IMR-90 (cell line): ENCODE measurements around the gene TREH. TPM values are rescaled to one million over a fixed set of nuclear protein-coding genes. Genes with fewer than 3 reads are reported as not detected.
A peak's percentile ranks its signal among the peaks of the same experiment; 100 is the strongest.
"Not testable (repeated sequence)": the region's sequence is repeated elsewhere in the genome, so short reads cannot be mapped to it uniquely, and the experiment has no call there.

Source experiments
- ATAC-seq: fragments of 200-7000 bp; cut with Tn5 transposase; 2 replicates; pipeline ENCODE4 v1.9.1; 2020; ENCODE audit warnings: low read depth, mild to moderate bottlenecking, moderate library complexity
- BruUV-seq: library from RNA; stranded (reverse); fragments of 400-500 nt; replicated peaks from 2 replicates; lab custom pipeline; 2021; lab: Mats Ljungman, UMichigan
- CTCF ChIA-PET: fragments of 300-600 bp; formaldehyde crosslinking; extraction: SDS; loops from one replicate; lab custom pipeline; 2021; ENCODE audit warnings: antibody characterized with exemption; lab: Yijun Ruan, JAX
- POLR2A ChIA-PET: fragments of 300-600 bp; sonication (Branson Sonifier 250); formaldehyde crosslinking; loops from one replicate; lab custom pipeline; 2022; ENCODE audit warnings: antibody characterized with exemption; ENCODE audit not compliant: unreplicated experiment; lab: Charles Lee
- DNase-seq: peaks from one replicate; pipeline ENCODE4 v3.0.0; 2013
- H2AFZ ChIP-seq: replicated peaks from 2 replicates; pipeline ENCODE3; 2013; ENCODE audit warnings: low read length, mild to moderate bottlenecking; ENCODE audit not compliant: poor library complexity
- H2AK5ac ChIP-seq: 2 replicates; pipeline ENCODE4 v1.6.1; 2013; ENCODE audit warnings: low read depth, low read length, inconsistent platforms
- H2AK9ac ChIP-seq: replicated peaks from 2 replicates; pipeline ENCODE3; 2013; ENCODE audit warnings: mild to moderate bottlenecking, low read depth, low read length, moderate library complexity; ENCODE audit not compliant: poor library complexity
- H2BK120ac ChIP-seq: 2 replicates; pipeline ENCODE4 v1.6.1; 2013; ENCODE audit warnings: low read depth, low read length, inconsistent platforms
- H2BK15ac ChIP-seq: 3 replicates; pipeline ENCODE4 v1.6.1; 2013; ENCODE audit warnings: low read depth, low read length, inconsistent platforms
- H2BK20ac ChIP-seq: 2 replicates; pipeline ENCODE4 v1.6.1; 2013; ENCODE audit warnings: low read depth, mild to moderate bottlenecking, inconsistent platforms, low read length, moderate library complexity
- H2BK5ac ChIP-seq: 2 replicates; pipeline ENCODE4 v1.6.1; 2013; ENCODE audit warnings: mild to moderate bottlenecking, low read depth, low read length, inconsistent platforms; ENCODE audit not compliant: poor library complexity, severe bottlenecking
- H3K14ac ChIP-seq: replicated peaks from 2 replicates; pipeline ENCODE4 v1.6.1; 2013; ENCODE audit warnings: low read depth, low read length, inconsistent platforms
- H3K18ac ChIP-seq: 2 replicates; pipeline ENCODE4 v1.6.1; 2013; ENCODE audit warnings: low read depth, low read length, control low read depth
- H3K23ac ChIP-seq: 2 replicates; pipeline ENCODE4 v1.6.1; 2013; ENCODE audit warnings: low read depth, low read length, inconsistent platforms
- H3K27ac ChIP-seq: 2 replicates; pipeline ENCODE4 v1.5.1; 2013; ENCODE audit warnings: mild to moderate bottlenecking, control low read depth, low read length; ENCODE audit not compliant: insufficient read depth
- H3K27me3 ChIP-seq: 2 replicates; pipeline ENCODE4 v1.6.1; 2013; ENCODE audit warnings: low read length; ENCODE audit not compliant: control insufficient read depth, insufficient read depth
- H3K36me3 ChIP-seq: 2 replicates; pipeline ENCODE4 v1.6.1; 2013; ENCODE audit warnings: low read length, mixed read lengths; ENCODE audit not compliant: control insufficient read depth, insufficient read depth
- H3K4ac ChIP-seq: 2 replicates; pipeline ENCODE4 v1.6.1; 2013; ENCODE audit warnings: low read depth, low read length, inconsistent platforms
- H3K4me1 ChIP-seq: 2 replicates; pipeline ENCODE4 v1.6.1; 2013; ENCODE audit warnings: low read length, mixed read lengths; ENCODE audit not compliant: control insufficient read depth, insufficient read depth
- H3K4me2 ChIP-seq: 2 replicates; pipeline ENCODE4 v1.6.1; 2013; ENCODE audit warnings: low read depth, mild to moderate bottlenecking, control low read depth, low read length, moderate library complexity
- H3K4me3 ChIP-seq: 2 replicates; pipeline ENCODE4 v1.5.1; 2013; ENCODE audit warnings: low read depth, mild to moderate bottlenecking, control low read depth, low read length, moderate library complexity; ENCODE audit not compliant: insufficient read depth
- H3K56ac ChIP-seq: 2 replicates; pipeline ENCODE4 v1.6.1; 2013; ENCODE audit warnings: low read length, inconsistent platforms; ENCODE audit not compliant: insufficient read depth; ENCODE audit errors: extremely low read depth
- H3K79me1 ChIP-seq, 2 experiments: 2 replicates each; pipeline ENCODE4 v1.6.1; 2013; ENCODE audit warnings: low read length in 2 of 2, inconsistent platforms in 1 of 2, low read depth in 1 of 2
- H3K9ac ChIP-seq: 2 replicates; pipeline ENCODE4 v1.6.1; 2013; ENCODE audit warnings: low read depth, low read length, control low read depth
- H3K9me1 ChIP-seq: 2 replicates; pipeline ENCODE4 v1.6.1; 2013; ENCODE audit warnings: low read length, inconsistent platforms; ENCODE audit not compliant: insufficient read depth
- H3K9me3 ChIP-seq: 2 replicates; pipeline ENCODE4 v1.6.1; 2013; ENCODE audit warnings: low read length; ENCODE audit not compliant: control insufficient read depth, insufficient read depth
- H4K20me1 ChIP-seq: 2 replicates; pipeline ENCODE4 v1.6.1; 2013; ENCODE audit warnings: low read length, inconsistent platforms; ENCODE audit not compliant: insufficient read depth
- H4K5ac ChIP-seq: 2 replicates; pipeline ENCODE4 v1.6.1; 2013; ENCODE audit warnings: mild to moderate bottlenecking, low read depth, low read length, control low read depth
- H4K8ac ChIP-seq, 2 experiments: 2 replicates each; pipeline ENCODE4 v1.6.1; 2013; ENCODE audit warnings: low read depth in 2 of 2, low read length in 2 of 2, control low read depth in 1 of 2, inconsistent platforms in 1 of 2
- H4K91ac ChIP-seq: 2 replicates; pipeline ENCODE4 v1.6.1; 2013; ENCODE audit warnings: low read depth, low read length, inconsistent platforms; ENCODE audit not compliant: insufficient read depth
- WGBS, 2 experiments: methylation state at CpG; one replicate each; pipeline versions ENCODE4 v1.1.5 to v1.1.7; 2013; ENCODE audit warnings: missing lambda C conversion rate in 2 of 2; ENCODE audit not compliant: insufficient read length in 1 of 2; ENCODE audit errors: extremely low coverage in 2 of 2; 5-methylcytosine and 5-hydroxymethylcytosine counted together
- dilution Hi-C: fragments of 300-500 bp; cut with HindIII; formaldehyde crosslinking; loops from one replicate; pipeline ENCODE4 v1.14.3; 2018; ENCODE audit warnings: low sequenced_read_pairs; ENCODE audit not compliant: unreplicated experiment
- in situ Hi-C: fragments of 300-500 bp; cut with MboI; formaldehyde crosslinking; loops from 3 replicates; pipeline ENCODE4 v1.14.3; 2019; ENCODE audit warnings: low sequenced_read_pairs, inconsistent platforms, mixed read lengths
- intact Hi-C: fragments of 100-400 bp; cut with micrococcal nuclease; formaldehyde crosslinking; loops from 2 replicates; pipeline ENCODE4 v1.10.0; 2022
- polyA plus RNA-seq, 3 experiments: library from polyadenylated mRNA; depleted of rRNA; stranded (reverse); fragments of >200 nt; gene quantifications; 2 replicates each; pipeline ENCODE4 v1.2.3, GENCODE V29; 2012; ENCODE audit warnings: low replicate concordance in 1 of 3
- total RNA-seq: library from RNA; depleted of rRNA; stranded (reverse); fragments of >200 nt; gene quantifications from 2 replicates; pipeline ENCODE4 v1.2.3, GENCODE V29; 2012

TREH gene
- total and polyA plus RNA-seq, 2 of the 4 experiments (the other 2 are of a cell fraction) = not detected

DNA sequence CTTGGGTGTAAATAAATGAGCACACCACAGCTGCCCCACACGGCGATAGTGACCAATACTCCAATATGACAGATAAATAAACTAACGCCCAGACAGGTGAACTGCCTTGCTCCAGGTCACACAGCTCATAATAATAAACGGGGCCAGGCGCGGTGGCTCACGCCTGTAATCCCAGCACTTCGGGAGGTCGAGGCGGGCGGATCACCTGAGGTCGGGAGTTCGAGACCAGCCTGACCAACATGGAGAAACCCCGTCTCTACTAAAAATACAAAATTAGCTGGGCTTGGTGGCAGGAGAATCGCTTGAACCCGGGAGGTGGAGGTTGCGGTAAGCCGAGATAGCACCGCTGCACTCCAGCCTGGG is 68.0 kb downstream of the TREH start:
- Histone ChIP-seq H3K4ac (peak overlapping the region; percentile 61; the same call in 1 of the 2 replicates), H3K4me2 (peak overlapping the region; percentile 82; the same call in 1 of the 2 replicates), H3K79me1 (peaks cover 24 to 59% of the 10 kb centered on the region in 2 experiments; a peak in 3 of 4 replicates), H2BK120ac (peak overlapping the region; percentile 44; the same call in 1 of the 2 replicates), H3K36me3 (peaks cover 28% of the 10 kb centered on the region), H2BK5ac (peak overlapping the region; percentile 33), H4K20me1 (peaks cover 10% of the 10 kb centered on the region), H3K9me1 (peaks cover 40% of the 10 kb centered on the region), H3K27ac (peak overlapping the region; percentile 61; the same call in 1 of the 2 replicates), H3K4me1 (peaks cover 33% of the 10 kb centered on the region), H2AK5ac (peak overlapping the region; percentile 44; the same call in 1 of the 2 replicates), H3K9ac (peak overlapping the region; percentile 43; the same call in 1 of the 2 replicates)
- DNase-seq, dilution Hi-C loops, H3K27me3 ChIP-seq, H4K8ac ChIP-seq, H3K4me3 ChIP-seq, H3K23ac ChIP-seq, H3K9me3 ChIP-seq, H3K18ac ChIP-seq, in situ Hi-C loops, BruUV-seq, H2BK15ac ChIP-seq, H2AFZ ChIP-seq, H3K14ac ChIP-seq, H4K91ac ChIP-seq, H2BK20ac ChIP-seq, H3K56ac ChIP-seq, H4K5ac ChIP-seq, intact Hi-C loops, ATAC-seq, POLR2A ChIA-PET, H2AK9ac ChIP-seq: not testable (repeated sequence)
- CTCF ChIA-PET = interaction anchor here (1.2 kb wide), 1 partner anchor 10 kb away, joined by 9 read pairs; no protein-coding TSS in a partner anchor
- WGBS, 2 experiments = no CpG with 5 or more reads among the region's 19 CpGs
